Activated naive CD4-positive, alpha-beta T cell (primary cell): ENCODE data around the gene NACAD.
"Not testable (repeated sequence)": the region's sequence is repeated elsewhere in the genome, so short reads cannot be mapped to it uniquely, and the experiment has no call there.

Experiments used
- DNase-seq, 4 experiments: peaks; one replicate each; lab custom pipeline; 2025; lab: John Stamatoyannopoulos, UW

NACAD gene

DNA sequence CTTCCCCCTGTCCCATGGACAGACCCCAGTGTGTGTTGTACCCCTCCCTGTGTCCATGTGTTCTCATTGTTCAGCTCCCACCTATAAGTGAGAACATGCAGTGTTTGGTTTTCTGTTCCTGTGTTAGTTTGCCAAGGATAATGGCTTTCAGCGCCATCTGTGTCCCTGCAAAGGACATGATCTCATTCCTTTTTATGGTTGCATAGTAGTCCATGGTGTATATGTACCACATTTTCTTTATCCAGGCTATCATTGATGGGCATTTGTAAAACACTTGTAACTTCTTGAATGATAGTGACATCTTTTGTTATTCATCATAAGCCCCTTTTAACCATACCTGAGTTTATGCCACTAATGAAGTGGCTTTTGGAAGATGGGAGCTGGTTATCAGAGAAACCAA is 25.5 kb upstream of the NACAD start:
- not testable (repeated sequence) for DNase-seq

- DNase-seq = no peak
These were observed 23.9 kb upstream of the NACAD start for GRCh38 chr7:45112648-45113047.

- DNase-seq = peak; percentile 74 to 91 (median 76)
These were observed 22.8 kb upstream of the NACAD start, which contains the start of gene TBRG4 for GRCh38 chr7:45111298-45112223. Gene TBRG4, minus strand, starts transcription at chr7:45111697. Its CDS starts 2,460 bp downstream, at chr7:45109237.

DNA sequence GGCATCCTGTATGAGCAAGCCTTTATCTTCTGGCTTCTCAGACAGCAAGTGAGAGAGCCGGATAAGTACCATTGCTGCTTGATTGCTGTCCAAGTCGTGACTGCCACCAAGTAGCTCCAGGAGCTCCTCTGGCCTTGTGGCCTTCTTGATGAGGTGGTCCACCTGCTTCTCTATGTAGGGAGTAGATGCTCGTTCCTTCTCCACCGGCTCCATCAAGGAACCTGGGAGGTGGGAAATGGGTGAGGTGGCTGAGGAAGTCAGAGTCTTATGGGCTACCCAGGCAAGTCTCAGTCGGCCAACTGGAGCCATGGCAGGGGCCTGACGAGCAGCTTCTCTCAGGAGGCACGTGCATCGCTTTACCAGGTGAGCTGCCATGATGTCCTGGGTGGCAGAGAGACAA is 20.1 kb upstream of the NACAD start:
- DNase-seq = no peak

- no peak for DNase-seq
These were observed 18.6 kb upstream of the NACAD start for GRCh38 chr7:45107356-45107755.

GRCh38 chr7:45106820-45107219 is 18.1 kb upstream of the NACAD start:
- no peak for DNase-seq

- DNase-seq = no peak
These were observed 16.9 kb upstream of the NACAD start for GRCh38 chr7:45105588-45106188.

- DNase-seq = no peak
These were observed 16.2 kb upstream of the NACAD start for GRCh38 chr7:45104844-45105587.

GRCh38 chr7:45103958-45104843 is 15.4 kb upstream of the NACAD start:
- no peak for DNase-seq

- DNase-seq = no peak
These were observed 14.3 kb upstream of the NACAD start for GRCh38 chr7:45102785-45103712.

GRCh38 chr7:45101748-45102147 is 13.0 kb upstream of the NACAD start:
- DNase-seq = no peak

DNA sequence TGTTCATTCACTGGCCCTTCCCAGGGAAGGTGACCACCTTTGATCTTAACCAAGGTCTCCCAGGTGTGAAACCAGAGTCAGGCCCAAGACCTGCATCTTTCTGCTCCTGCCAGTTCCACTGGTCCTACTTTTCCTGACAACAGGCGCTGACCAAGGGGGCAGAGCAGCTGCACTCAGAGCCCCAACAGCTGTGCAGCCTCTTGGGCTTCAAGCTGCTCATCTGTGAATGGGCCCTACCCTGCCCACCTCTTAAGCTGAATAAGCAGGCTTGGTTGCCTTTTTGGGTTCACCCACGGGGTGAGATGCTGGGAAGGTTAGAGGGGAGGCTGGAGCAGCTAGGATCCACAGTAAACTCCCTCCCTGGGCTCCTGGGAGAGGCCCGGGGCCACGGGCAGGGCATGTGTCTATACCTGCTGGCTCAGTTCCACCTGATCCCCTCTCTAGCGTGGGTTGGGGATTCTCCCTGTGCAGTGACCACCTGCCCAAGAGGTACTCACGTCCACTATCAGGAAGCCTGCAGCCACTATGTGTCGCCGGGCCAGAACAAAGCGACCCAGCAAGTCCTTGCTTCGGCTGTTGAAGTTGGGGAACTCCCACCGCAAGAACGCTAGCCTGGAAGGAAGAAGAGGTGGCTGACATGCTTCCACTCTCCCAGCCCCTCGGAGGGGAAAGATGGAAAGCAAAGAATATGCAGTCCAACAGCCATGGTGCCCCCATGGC is 12.2 kb upstream of the NACAD start:
- DNase-seq = no peak

DNA sequence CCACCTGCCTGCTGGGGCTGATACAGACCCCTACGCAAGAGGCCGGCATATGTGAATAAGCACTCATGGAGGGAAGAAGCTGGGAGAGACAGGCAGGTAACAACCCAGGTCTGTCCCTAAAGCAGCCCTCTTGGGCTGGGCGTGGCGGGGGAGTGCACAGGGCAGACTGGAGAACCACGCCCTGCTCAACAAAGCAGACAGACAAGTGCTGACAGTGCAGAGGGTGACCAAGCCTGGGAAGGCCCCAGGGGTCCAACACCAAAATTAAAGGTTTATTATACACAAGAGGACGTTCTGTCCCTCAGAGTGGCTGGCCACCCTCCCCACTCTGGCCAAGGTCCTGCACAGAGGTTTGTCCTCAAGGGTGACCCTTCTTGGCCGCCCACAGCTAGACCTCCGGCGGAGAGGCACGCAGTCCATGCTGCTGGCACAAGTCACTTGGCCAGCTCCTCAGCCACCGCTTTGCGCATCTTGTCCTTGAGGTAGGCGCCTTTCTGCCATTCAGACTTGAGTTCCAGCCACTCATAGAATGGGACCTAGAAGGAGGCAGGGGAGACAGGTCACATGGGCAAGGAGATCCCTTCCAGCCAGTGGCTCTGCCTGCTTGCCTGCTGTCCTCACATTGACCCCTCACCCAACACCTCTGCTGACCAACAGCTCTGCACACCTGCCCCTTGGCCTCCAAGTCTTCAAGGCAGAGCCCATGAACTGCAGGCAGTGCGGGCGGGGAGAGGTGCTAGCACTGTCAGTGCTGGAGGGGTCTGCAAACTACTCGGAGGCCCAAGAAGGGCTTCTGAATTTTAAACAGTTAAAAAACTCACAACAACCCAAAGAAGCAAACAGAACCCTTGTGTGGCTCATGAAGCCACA is 11.4 kb upstream of the NACAD start:
- DNase-seq = no peak

GRCh38 chr7:45098983-45099839 is 10.4 kb upstream of the NACAD start:
- no peak for DNase-seq

DNA sequence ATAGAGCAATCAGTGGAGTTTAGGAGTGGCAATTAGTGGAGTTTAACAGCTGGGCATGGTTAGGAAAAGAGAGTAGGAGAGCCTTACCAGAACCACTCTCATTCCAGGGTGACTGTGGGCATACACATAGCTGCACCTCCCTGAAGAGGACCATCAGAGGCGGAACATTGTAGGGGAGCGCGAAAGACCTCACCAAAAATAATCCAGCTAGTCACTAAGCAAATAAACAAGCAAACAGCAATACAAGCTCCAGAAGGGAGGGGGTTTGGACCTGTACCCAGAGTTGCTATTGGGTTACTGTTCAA is 4.1 kb upstream of the NACAD start:
- no peak for DNase-seq

DNA sequence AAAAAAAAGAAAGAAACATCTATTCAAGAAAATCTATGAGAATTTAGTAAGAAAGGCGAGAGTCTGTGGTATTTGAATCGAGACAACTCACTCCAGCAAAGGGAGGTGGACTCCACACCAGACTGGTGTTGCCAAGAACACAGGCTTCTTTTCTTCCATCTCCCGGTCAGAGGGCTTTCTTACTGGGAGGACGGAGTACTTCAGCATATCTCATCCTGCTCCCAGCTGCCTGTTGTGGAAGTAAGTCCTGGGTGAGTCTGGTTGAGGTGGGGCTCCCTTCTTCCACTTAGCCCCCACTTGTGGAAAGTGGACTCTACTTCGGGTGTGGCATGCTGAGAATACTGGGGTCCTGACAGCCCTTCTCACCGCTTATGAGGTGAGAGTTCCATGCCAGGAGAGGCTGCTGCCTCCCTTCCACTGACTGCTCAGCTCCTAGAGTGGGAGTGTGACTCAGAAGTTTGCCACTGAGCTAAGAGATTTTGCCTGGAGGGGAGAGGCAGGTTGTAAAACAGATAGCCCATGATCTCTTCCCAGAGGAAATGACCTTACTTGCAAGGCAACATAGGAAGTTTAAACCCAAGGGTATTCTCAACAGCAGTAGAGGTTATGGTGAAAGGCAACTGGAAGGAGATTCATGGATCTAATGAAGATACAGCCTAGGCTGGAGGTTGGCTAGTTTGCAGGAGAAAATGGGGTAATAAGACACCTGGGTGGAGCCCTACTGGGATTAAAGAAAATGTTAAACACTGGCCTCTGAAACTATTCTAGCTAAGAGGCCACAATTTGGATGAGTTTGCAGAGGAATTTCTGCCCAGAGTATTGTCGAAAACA is 3.5 kb upstream of the NACAD start:
- no peak for DNase-seq

DNA sequence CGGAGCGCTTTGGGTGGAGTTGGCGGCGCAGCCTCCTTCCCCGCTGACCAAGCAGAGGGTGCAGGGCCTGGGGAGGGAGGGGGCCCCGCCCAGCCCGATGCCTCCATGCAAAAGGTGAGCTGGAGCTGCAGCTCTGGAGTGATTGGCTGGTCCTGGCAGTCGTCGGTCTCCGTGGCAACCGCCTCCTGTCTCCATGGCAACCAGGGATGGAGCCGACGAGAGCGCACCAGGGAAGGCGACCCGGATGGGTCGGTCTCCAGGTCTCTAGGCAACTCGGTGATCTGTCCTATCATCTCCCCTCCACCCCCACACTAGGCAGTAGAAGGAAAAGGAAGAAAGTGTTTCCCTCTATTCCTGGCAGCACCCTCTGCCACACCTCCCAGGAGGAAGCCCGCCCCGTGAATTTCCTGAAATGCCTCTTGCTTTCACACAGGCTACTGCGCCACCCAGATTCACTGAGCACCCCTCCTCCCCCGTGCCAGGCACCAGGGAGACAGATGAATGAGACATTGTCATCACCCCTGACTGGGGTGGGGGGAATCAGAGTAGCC is 647 bp upstream of the NACAD start:
- DNase-seq = peak in 3 of 4 experiments; percentile 15 to 37 (median 31)
